ENCODE data around the gene SORBS2.

GRCh38 chr4:185780472-185780871 is 31.5 kb downstream of the SORBS2 start:
- TF ChIP-seq, protein P1, sequence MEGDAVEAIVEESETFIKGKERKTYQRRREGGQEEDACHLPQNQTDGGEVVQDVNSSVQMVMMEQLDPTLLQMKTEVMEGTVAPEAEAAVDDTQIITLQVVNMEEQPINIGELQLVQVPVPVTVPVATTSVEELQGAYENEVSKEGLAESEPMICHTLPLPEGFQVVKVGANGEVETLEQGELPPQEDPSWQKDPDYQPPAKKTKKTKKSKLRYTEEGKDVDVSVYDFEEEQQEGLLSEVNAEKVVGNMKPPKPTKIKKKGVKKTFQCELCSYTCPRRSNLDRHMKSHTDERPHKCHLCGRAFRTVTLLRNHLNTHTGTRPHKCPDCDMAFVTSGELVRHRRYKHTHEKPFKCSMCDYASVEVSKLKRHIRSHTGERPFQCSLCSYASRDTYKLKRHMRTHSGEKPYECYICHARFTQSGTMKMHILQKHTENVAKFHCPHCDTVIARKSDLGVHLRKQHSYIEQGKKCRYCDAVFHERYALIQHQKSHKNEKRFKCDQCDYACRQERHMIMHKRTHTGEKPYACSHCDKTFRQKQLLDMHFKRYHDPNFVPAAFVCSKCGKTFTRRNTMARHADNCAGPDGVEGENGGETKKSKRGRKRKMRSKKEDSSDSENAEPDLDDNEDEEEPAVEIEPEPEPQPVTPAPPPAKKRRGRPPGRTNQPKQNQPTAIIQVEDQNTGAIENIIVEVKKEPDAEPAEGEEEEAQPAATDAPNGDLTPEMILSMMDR (conservative IDR thresholded peaks at IDR 0.05 in 1 of 2, IDR thresholded peaks at IDR 0.05 in 1 of 2; ENCODE audit: low read depth in 1 of 2, low read length in 2 of 2): no peak
- TF ChIP-seq EZH2 (IDR thresholded peaks at IDR 0.05; ENCODE audit: low read length, missing control alignments): no peak

All from fibroblast of lung (primary cell).